SK-N-SH (cell line): ENCODE results near the gene ABCB1. TPM values are rescaled to one million over a fixed set of nuclear protein-coding genes. Genes with fewer than 3 reads are reported as not detected.

Experiments used
- CTCF ChIA-PET: fragments of 300-600, 350-600 bp; formaldehyde crosslinking; extraction: SDS; loops from one replicate; lab custom pipeline; 2021; lab: Yijun Ruan, JAX
- POLR2A ChIA-PET: fragments of 350-600 bp; sonication (Branson Sonifier 250); formaldehyde crosslinking; extraction: SDS; loops from one replicate; lab custom pipeline; 2020; ENCODE audit warnings: antibody characterized with exemption, inconsistent platforms; lab: Yijun Ruan, JAX
- DNase-seq: peaks from one replicate; pipeline ENCODE4 v3.0.0; 2012
- H2AFZ ChIP-seq: fragments of 200-600 bp; sonication (generic); 2 replicates; pipeline ENCODE4 v1.8.1; 2016; ENCODE audit warnings: antibody characterized with exemption, mild to moderate bottlenecking, low read depth
- H3F3A ChIP-seq: fragments of 200-600 bp; sonication (generic); replicated peaks from 2 replicates; pipeline ENCODE3; 2016; ENCODE audit warnings: antibody characterized with exemption, mild to moderate bottlenecking; ENCODE audit not compliant: insufficient read depth
- H3K27ac ChIP-seq, 2 experiments: fragments of 200-500 bp in 1 of 2; fragments of 200-600 bp in 1 of 2; sonication (Bioruptor generic) in 1 of 2; sonication (generic), shearing (Covaris generic) in 1 of 2; 2 replicates each; pipeline versions ENCODE4 v1.5.1 to v1.6.1; 2014 to 2016; ENCODE audit warnings: low read depth in 2 of 2, inconsistent platforms in 1 of 2, low read length in 1 of 2, mild to moderate bottlenecking in 1 of 2, mixed read lengths in 1 of 2
- H3K27me3 ChIP-seq: fragments of 200-600 bp; sonication (generic), shearing (Covaris generic); 2 replicates; pipeline ENCODE4 v1.6.1; 2016; ENCODE audit warnings: mixed run types; ENCODE audit not compliant: insufficient read depth
- H3K36me3 ChIP-seq, 2 experiments: fragments of 200-500 bp in 1 of 2; fragments of 200-600 bp in 1 of 2; sonication (Bioruptor generic) in 1 of 2; sonication (generic) in 1 of 2; replicated peaks in 1 of 2; 2 replicates each; pipeline versions ENCODE3 to v1.5.1; 2014 to 2016; ENCODE audit warnings: low read length in 1 of 2, mild to moderate bottlenecking in 1 of 2; ENCODE audit not compliant: insufficient read depth in 2 of 2, control insufficient read depth in 1 of 2
- H3K4me1 ChIP-seq, 2 experiments: fragments of 200-500 bp in 1 of 2; fragments of 200-600 bp in 1 of 2; sonication (Bioruptor generic) in 1 of 2; sonication (generic), shearing (Covaris generic) in 1 of 2; 2 replicates each; pipeline versions ENCODE4 v1.5.1 to v1.6.1; 2014 to 2016; ENCODE audit warnings: low read depth in 1 of 2, low read length in 1 of 2, mixed run types in 1 of 2; ENCODE audit not compliant: insufficient read depth in 2 of 2, control insufficient read depth in 1 of 2
- H3K4me2 ChIP-seq: fragments of 200-600 bp; sonication (generic), shearing (Covaris generic); 2 replicates; pipeline ENCODE4 v1.6.1; 2017; ENCODE audit warnings: mixed run types
- H3K4me3 ChIP-seq, 2 experiments: fragments of 200-500 bp in 1 of 2; fragments of 200-600 bp in 1 of 2; sonication (Bioruptor generic) in 1 of 2; sonication (generic), shearing (Covaris generic) in 1 of 2; 2 replicates each; pipeline versions ENCODE4 v1.5.1 to v1.8.1; 2014 to 2016; ENCODE audit warnings: low read depth in 2 of 2, inconsistent platforms in 1 of 2, low read length in 1 of 2, mild to moderate bottlenecking in 1 of 2, mixed read lengths in 1 of 2, moderate library complexity in 1 of 2
- H3K79me2 ChIP-seq: fragments of 200-600 bp; sonication (generic); 2 replicates; pipeline ENCODE4 v1.8.1; 2017; ENCODE audit warnings: mild to moderate bottlenecking; ENCODE audit not compliant: insufficient read depth
- H3K9ac ChIP-seq: fragments of 200-600 bp; sonication (generic); 2 replicates; pipeline ENCODE4 v1.6.1; 2017; ENCODE audit warnings: mixed run types
- H3K9me2 ChIP-seq: fragments of 200-600 bp; sonication (generic); 2 replicates; pipeline ENCODE4 v1.6.1; 2017; ENCODE audit warnings: mixed run types
- H3K9me3 ChIP-seq: fragments of 200-600 bp; sonication (generic); 2 replicates; pipeline ENCODE4 v1.6.1; 2017; ENCODE audit warnings: mixed run types, mild to moderate bottlenecking, moderate library complexity
- H4K20me1 ChIP-seq: fragments of 200-600 bp; sonication (generic); 2 replicates; pipeline ENCODE4 v1.6.1; 2017; ENCODE audit warnings: mild to moderate bottlenecking, mixed run types; ENCODE audit not compliant: insufficient read depth
- CHD2 ChIP-seq: fragments of 150-350 bp; IDR thresholded peaks from 2 replicates; pipeline ENCODE4 v1.6.1; 2018; ENCODE audit warnings: low read length; ENCODE audit not compliant: partially characterized antibody
- ELF1 ChIP-seq: IDR thresholded peaks from 2 replicates; pipeline ENCODE4 v1.4.0; 2012
- EP300 ChIP-seq, 2 experiments: IDR thresholded peaks; 2 replicates each; pipeline versions ENCODE4 v1.4.0 to v1.6.1; 2012; ENCODE audit warnings: borderline replicate concordance in 1 of 2, low read depth in 1 of 2, low read length in 1 of 2
- EZH2phosphoT487 ChIP-seq: fragments of 200-600 bp; sonication (generic); IDR thresholded peaks from 2 replicates; pipeline ENCODE4 v1.6.1; 2017; ENCODE audit warnings: low read depth, mixed run types, mild to moderate bottlenecking, antibody characterized with exemption, moderate library complexity, borderline replicate concordance
- FOSL2 ChIP-seq: IDR thresholded peaks from 2 replicates; pipeline ENCODE4 v1.4.0; 2012; ENCODE audit warnings: low read depth, mild to moderate bottlenecking, moderate library complexity, borderline replicate concordance
- FOXJ3 ChIP-seq: sonication (generic); formaldehyde crosslinking; IDR thresholded peaks from 2 replicates; pipeline ENCODE4 v1.5.1; 2020; ENCODE audit warnings: mild to moderate bottlenecking, missing genetic modification reagents
- FOXM1 ChIP-seq: IDR thresholded peaks from 2 replicates; pipeline ENCODE4 v1.4.0; 2012; ENCODE audit warnings: low read depth, mild to moderate bottlenecking
- GATA2 ChIP-seq: sonication (generic); formaldehyde crosslinking; IDR thresholded peaks from 2 replicates; pipeline ENCODE4 v1.5.0; 2020; ENCODE audit warnings: mild to moderate bottlenecking, missing genetic modification reagents
- JUND ChIP-seq: IDR thresholded peaks from 2 replicates; pipeline ENCODE4 v1.4.0; 2012
- MEF2A ChIP-seq: IDR thresholded peaks from 2 replicates; pipeline ENCODE4 v1.4.0; 2012; ENCODE audit warnings: low read depth, borderline replicate concordance
- MXI1 ChIP-seq: IDR thresholded peaks from 2 replicates; pipeline ENCODE4 v1.6.1; 2012; ENCODE audit warnings: mild to moderate bottlenecking, low read depth, low read length, improper control_type of control experiment
- NRF1 ChIP-seq: IDR thresholded peaks from 2 replicates; pipeline ENCODE4 v1.6.1; 2012; ENCODE audit warnings: low read depth, mild to moderate bottlenecking, low read length
- POLR2AphosphoS5 ChIP-seq: IDR thresholded peaks from 2 replicates; pipeline ENCODE4 v1.6.1; 2012; ENCODE audit warnings: low read depth, low read length
- RAD21 ChIP-seq: IDR thresholded peaks from 2 replicates; pipeline ENCODE4 v1.6.1; 2012; ENCODE audit warnings: mild to moderate bottlenecking, low read length
- RCOR1 ChIP-seq: fragments of 150-350 bp; IDR thresholded peaks from 2 replicates; pipeline ENCODE4 v1.6.1; 2017; ENCODE audit warnings: antibody characterized with exemption, low read length
- RFX5 ChIP-seq: IDR thresholded peaks from 2 replicates; pipeline ENCODE4 v1.6.1; 2012; ENCODE audit warnings: mild to moderate bottlenecking, improper control_type of control experiment, low read length
- RXRA ChIP-seq: IDR thresholded peaks from 2 replicates; pipeline ENCODE4 v1.4.0; 2012; ENCODE audit warnings: low read depth, mild to moderate bottlenecking, borderline replicate concordance
- SIN3A ChIP-seq: IDR thresholded peaks from 2 replicates; pipeline ENCODE4 v1.6.1; 2012; ENCODE audit warnings: low read depth, mild to moderate bottlenecking, low read length, moderate library complexity, borderline replicate concordance
- TCF12 ChIP-seq: IDR thresholded peaks from 2 replicates; pipeline ENCODE4 v1.4.0; 2012
- TEAD4 ChIP-seq: IDR thresholded peaks from 2 replicates; pipeline ENCODE4 v1.4.0; 2012; ENCODE audit warnings: mild to moderate bottlenecking, borderline replicate concordance; ENCODE audit not compliant: insufficient read depth
- WGBS: methylation state at CpG from one replicate; pipeline ENCODE4 v1.1.6; 2017; ENCODE audit warnings: low lambda C conversion rate; 5-methylcytosine and 5-hydroxymethylcytosine counted together
- polyA plus RNA-seq, 3 experiments: library from polyadenylated mRNA; depleted of rRNA; stranded (reverse); fragments of >200 nt; gene quantifications; 2 replicates each; pipeline ENCODE4 v1.2.3, GENCODE V29; 2012
- TF ChIP-seq, protein P1 (sequence below): IDR thresholded peaks from 2 replicates; pipeline ENCODE4; 2012
- TF ChIP-seq, protein P2 (sequence below): fragments of 200-600 bp; sonication (generic); IDR thresholded peaks from 2 replicates; pipeline ENCODE4 v1.6.1; 2017; ENCODE audit warnings: antibody characterized with exemption, mild to moderate bottlenecking, moderate library complexity
- TF ChIP-seq, protein P3 (sequence below): IDR thresholded peaks from 2 replicates; pipeline ENCODE4 v1.4.0; 2012; ENCODE audit warnings: low read depth
- TF ChIP-seq, protein P4 (sequence below): fragments of 150-350 bp; IDR thresholded peaks from 2 replicates; pipeline ENCODE4 v1.6.1; 2017; ENCODE audit warnings: antibody characterized with exemption, low read length, low read depth, borderline replicate concordance
- TF ChIP-seq, protein P5 (sequence below): fragments of 150-350 bp; IDR thresholded peaks from 2 replicates; pipeline ENCODE4 v1.6.1; 2016; ENCODE audit warnings: mild to moderate bottlenecking, low read depth, low read length
- TF ChIP-seq, protein P6 (sequence below): IDR thresholded peaks from 2 replicates; pipeline ENCODE4 v1.4.0; 2012; ENCODE audit warnings: low read depth, borderline replicate concordance

The ABCB1 gene
- 2.0 and 5.3 TPM in 2 replicates for polyA plus RNA-seq (2012; rRNA removed)
- 4.1 and 9.0 TPM in 2 replicates for polyA plus RNA-seq (2012; cell fraction: cytosol; rRNA removed)
- 2.9 and 5.4 TPM in 2 replicates for polyA plus RNA-seq (2012; cell fraction: nucleus; rRNA removed)

DNA sequence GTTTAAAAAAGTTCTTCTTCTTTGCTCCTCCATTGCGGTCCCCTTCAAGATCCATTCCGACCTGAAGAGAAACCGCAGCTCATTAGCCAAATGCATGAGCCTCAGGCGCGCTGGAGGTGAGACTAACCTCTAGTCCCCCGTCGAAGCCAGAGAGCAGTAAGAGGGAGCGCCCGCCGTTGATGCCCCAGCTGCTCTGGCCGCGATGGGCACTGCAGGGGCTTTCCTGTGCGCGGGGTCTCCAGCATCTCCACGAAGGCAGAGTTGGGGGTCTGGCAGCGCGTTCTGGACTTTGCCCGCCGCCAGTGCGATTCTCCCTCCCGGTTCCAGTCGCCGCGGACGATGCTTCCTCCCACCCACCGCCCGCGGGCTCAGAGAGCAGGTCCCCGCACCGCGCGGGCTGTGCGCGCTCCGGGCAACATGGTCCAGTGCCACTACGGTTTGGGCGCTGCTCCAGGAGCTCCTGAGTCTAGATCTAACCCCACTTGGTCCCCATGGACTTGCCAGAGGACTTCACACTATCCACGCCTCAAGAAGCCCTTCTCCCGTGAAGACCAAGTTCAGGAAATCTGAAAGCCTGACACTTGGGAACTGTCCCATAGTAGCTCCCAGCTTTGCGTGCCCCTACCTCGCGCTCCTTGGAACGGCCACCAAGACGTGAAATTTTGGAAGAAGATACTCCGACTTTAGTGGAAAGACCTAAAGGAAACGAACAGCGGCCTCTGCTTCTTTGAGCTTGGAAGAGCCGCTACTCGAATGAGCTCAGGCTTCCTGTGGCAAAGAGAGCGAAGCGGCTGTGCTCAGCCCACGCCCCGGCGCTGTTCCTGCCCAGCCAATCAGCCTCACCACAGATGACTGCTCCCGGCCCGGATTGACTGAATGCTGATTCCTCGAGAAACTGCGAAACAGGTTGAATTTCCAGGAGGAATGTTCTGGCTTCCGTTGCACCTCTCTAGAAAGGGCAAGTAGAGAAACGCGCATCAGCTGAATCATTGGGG lies at the start of gene ABCB1:
Gene ABCB1 (minus strand): TSS at position 755 of the 995 bp plus-strand sequence. CDS start 700 bp downstream, at position 55.
- Histone ChIP-seq H3K27ac (peak within 1 kb of the TSS in 1 of 2 experiments; percentile 99; a peak in 2 of 4 replicates), H3F3A (no peaks in the 10 kb centered on the region)
- TF ChIP-seq, protein P1, sequence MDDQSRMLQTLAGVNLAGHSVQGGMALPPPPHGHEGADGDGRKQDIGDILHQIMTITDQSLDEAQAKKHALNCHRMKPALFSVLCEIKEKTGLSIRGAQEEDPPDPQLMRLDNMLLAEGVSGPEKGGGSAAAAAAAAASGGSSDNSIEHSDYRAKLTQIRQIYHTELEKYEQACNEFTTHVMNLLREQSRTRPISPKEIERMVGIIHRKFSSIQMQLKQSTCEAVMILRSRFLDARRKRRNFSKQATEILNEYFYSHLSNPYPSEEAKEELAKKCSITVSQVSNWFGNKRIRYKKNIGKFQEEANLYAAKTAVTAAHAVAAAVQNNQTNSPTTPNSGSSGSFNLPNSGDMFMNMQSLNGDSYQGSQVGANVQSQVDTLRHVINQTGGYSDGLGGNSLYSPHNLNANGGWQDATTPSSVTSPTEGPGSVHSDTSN: no peak
- TF ChIP-seq RCOR1 (peak; percentile 73; the same call in 1 of the 2 replicates), TCF12 (no peak), FOSL2 (no peak), RAD21 (peak; percentile 38), CHD2 (no peak), MXI1 (peak; percentile 85), POLR2AphosphoS5 (peak; percentile 60), TEAD4 (no peak), ELF1 (no peak), RFX5 (peak; percentile 82), SIN3A (no peak), FOXM1 (no peak), RXRA (no peak), EP300 (IDR thresholded peaks at IDR 0.05; ENCODE audit: borderline replicate concordance in 1 of 2, low read depth in 1 of 2, low read length in 1 of 2) (peak in 1 of 2 experiments; percentile 43; a peak in 2 of 4 replicates), GATA2 (CRISPR knock-in tag) (no peak), MEF2A (no peak), EZH2phosphoT487 (no peak), FOXJ3 (0 out of 2 replicates have a peak, but pooled peaks have one; percentile 38), NRF1 (no peak), JUND (no peak)
- TF ChIP-seq, protein P2, sequence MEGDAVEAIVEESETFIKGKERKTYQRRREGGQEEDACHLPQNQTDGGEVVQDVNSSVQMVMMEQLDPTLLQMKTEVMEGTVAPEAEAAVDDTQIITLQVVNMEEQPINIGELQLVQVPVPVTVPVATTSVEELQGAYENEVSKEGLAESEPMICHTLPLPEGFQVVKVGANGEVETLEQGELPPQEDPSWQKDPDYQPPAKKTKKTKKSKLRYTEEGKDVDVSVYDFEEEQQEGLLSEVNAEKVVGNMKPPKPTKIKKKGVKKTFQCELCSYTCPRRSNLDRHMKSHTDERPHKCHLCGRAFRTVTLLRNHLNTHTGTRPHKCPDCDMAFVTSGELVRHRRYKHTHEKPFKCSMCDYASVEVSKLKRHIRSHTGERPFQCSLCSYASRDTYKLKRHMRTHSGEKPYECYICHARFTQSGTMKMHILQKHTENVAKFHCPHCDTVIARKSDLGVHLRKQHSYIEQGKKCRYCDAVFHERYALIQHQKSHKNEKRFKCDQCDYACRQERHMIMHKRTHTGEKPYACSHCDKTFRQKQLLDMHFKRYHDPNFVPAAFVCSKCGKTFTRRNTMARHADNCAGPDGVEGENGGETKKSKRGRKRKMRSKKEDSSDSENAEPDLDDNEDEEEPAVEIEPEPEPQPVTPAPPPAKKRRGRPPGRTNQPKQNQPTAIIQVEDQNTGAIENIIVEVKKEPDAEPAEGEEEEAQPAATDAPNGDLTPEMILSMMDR: no peak
- TF ChIP-seq, protein P3, sequence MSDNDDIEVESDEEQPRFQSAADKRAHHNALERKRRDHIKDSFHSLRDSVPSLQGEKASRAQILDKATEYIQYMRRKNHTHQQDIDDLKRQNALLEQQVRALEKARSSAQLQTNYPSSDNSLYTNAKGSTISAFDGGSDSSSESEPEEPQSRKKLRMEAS: no peak; the same call in 1 of the 2 replicates
- TF ChIP-seq, protein P4, sequence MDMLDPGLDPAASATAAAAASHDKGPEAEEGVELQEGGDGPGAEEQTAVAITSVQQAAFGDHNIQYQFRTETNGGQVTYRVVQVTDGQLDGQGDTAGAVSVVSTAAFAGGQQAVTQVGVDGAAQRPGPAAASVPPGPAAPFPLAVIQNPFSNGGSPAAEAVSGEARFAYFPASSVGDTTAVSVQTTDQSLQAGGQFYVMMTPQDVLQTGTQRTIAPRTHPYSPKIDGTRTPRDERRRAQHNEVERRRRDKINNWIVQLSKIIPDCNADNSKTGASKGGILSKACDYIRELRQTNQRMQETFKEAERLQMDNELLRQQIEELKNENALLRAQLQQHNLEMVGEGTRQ: no peak
- TF ChIP-seq, protein P5, sequence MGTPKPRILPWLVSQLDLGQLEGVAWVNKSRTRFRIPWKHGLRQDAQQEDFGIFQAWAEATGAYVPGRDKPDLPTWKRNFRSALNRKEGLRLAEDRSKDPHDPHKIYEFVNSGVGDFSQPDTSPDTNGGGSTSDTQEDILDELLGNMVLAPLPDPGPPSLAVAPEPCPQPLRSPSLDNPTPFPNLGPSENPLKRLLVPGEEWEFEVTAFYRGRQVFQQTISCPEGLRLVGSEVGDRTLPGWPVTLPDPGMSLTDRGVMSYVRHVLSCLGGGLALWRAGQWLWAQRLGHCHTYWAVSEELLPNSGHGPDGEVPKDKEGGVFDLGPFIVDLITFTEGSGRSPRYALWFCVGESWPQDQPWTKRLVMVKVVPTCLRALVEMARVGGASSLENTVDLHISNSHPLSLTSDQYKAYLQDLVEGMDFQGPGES: peak; percentile 30; the same call in 1 of the 2 replicates
- TF ChIP-seq, protein P6, sequence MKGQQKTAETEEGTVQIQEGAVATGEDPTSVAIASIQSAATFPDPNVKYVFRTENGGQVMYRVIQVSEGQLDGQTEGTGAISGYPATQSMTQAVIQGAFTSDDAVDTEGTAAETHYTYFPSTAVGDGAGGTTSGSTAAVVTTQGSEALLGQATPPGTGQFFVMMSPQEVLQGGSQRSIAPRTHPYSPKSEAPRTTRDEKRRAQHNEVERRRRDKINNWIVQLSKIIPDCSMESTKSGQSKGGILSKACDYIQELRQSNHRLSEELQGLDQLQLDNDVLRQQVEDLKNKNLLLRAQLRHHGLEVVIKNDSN: no peak

More for the DNA sequence above, at the start of gene ABCB1:
- DNase-seq: peak; percentile 91
- Histone ChIP-seq H3K79me2 (no peaks in the 10 kb centered on the region), H3K9me2 (no peaks in the 10 kb centered on the region), H3K36me3 (no peaks in the 10 kb centered on the region), H3K27me3 (peaks cover 13% of the 10 kb centered on the region), H3K9ac (no peak within 1 kb of the TSS), H3K9me3 (no peaks in the 10 kb centered on the region), H3K4me2 (peak within 1 kb of the TSS; percentile 89), H3K4me3 (peak within 1 kb of the TSS; percentile 68 to 75), H3K4me1 (peaks cover 0 to 25% of the 10 kb centered on the region in 2 experiments; a peak in 2 of 4 replicates), H2AFZ (peak within 1 kb of the TSS; percentile 77; the same call in 1 of the 2 replicates), H4K20me1 (no peaks in the 10 kb centered on the region)
- POLR2A ChIA-PET: interaction anchor here (0.6 to 2.7 kb wide), 6 partner anchors 28 to 333 kb away, joined by 3 to 13 read pairs (median 3); partner anchors contain the start of gene RUNDC3B
- 4% methylated on average over 43 of the region's 61 CpGs for WGBS
- CTCF ChIA-PET: interaction anchor here (1.1 to 3.2 kb wide), 8 partner anchors 11 to 178 kb away, joined by 3 to 18 read pairs (median 6); partner anchors contain the start of gene RUNDC3B
